PC-9 (cell line): ENCODE results near the gene FAM120C. TPM values are rescaled to one million over a fixed set of nuclear protein-coding genes. Genes with fewer than 3 reads are reported as not detected.

Experiments
- BruUV-seq: library from RNA; stranded (reverse); fragments of 400-500 nt; replicated peaks from 2 replicates; lab custom pipeline; 2021; lab: Mats Ljungman, UMichigan
- CTCF ChIA-PET: fragments of 300-600 bp; sonication (Branson Sonifier 250); formaldehyde crosslinking; loops from one replicate; lab custom pipeline; 2022; ENCODE audit warnings: antibody characterized with exemption; lab: Charles Lee
- POLR2A ChIA-PET: fragments of 300-600 bp; sonication (Branson Sonifier 250); formaldehyde crosslinking; loops from one replicate; lab custom pipeline; 2022; ENCODE audit warnings: antibody characterized with exemption; ENCODE audit not compliant: unreplicated experiment; lab: Charles Lee
- DNase-seq, 2 experiments: peaks; one replicate each; pipeline versions ENCODE4 v3.0.0 to v3.0.0-alpha.2; 2015 to 2022; ENCODE audit warnings: mixed read lengths in 1 of 2
- H2AFZ ChIP-seq: fragments of 200-600 bp; sonication (generic); 2 replicates; pipeline ENCODE4 v1.8.1; 2017; ENCODE audit warnings: antibody characterized with exemption
- H3F3A ChIP-seq: fragments of 200-600 bp; sonication (generic); 2 replicates; pipeline ENCODE4 v1.8.1; 2017; ENCODE audit warnings: antibody characterized with exemption, mild to moderate bottlenecking, low read depth; ENCODE audit not compliant: insufficient read depth
- H3K27ac ChIP-seq: fragments of 200-600 bp; sonication (generic); 2 replicates; pipeline ENCODE4 v1.6.1; 2016; ENCODE audit warnings: mixed run types
- H3K27me3 ChIP-seq: fragments of 200-600 bp; sonication (generic); 2 replicates; pipeline ENCODE4 v1.6.1; 2016; ENCODE audit warnings: low read depth, mixed run types; ENCODE audit not compliant: insufficient read depth
- H3K36me3 ChIP-seq: fragments of 200-600 bp; sonication (generic); 2 replicates; pipeline ENCODE4 v1.6.1; 2016; ENCODE audit warnings: low read depth, mixed run types
- H3K4me1 ChIP-seq: fragments of 200-600 bp; sonication (generic); replicated peaks from 2 replicates; pipeline ENCODE4 v1.6.1; 2016; ENCODE audit warnings: mixed run types; ENCODE audit not compliant: insufficient read depth
- H3K4me2 ChIP-seq: fragments of 200-600 bp; sonication (generic); 2 replicates; pipeline ENCODE4 v1.6.1; 2017; ENCODE audit warnings: mixed run types
- H3K4me3 ChIP-seq: fragments of 200-600 bp; sonication (generic); 2 replicates; pipeline ENCODE4 v1.6.1; 2016; ENCODE audit warnings: mixed run types
- H3K79me2 ChIP-seq: fragments of 200-600 bp; sonication (generic); 2 replicates; pipeline ENCODE4 v1.6.1; 2017; ENCODE audit warnings: low read depth, mixed run types
- H3K9me2 ChIP-seq: fragments of 200-600 bp; sonication (generic); 2 replicates; pipeline ENCODE4 v1.8.1; 2017; ENCODE audit warnings: mild to moderate bottlenecking; ENCODE audit not compliant: insufficient read depth
- H3K9me3 ChIP-seq: fragments of 200-600 bp; sonication (generic); 2 replicates; pipeline ENCODE4 v1.8.1; 2016; ENCODE audit warnings: low read depth; ENCODE audit not compliant: insufficient read depth
- H4K20me1 ChIP-seq: fragments of 200-600 bp; sonication (generic); 2 replicates; pipeline ENCODE4 v1.8.1; 2017; ENCODE audit not compliant: insufficient read depth
- CTCF ChIP-seq: fragments of 200-600 bp; sonication (generic); conservative IDR thresholded peaks from 2 replicates; pipeline ENCODE4 v1.6.1; 2017; ENCODE audit warnings: mixed run types, antibody characterized with exemption, mild to moderate bottlenecking, moderate library complexity
- EZH2 ChIP-seq: fragments of 200-600 bp; sonication (generic); IDR thresholded peaks from 2 replicates; pipeline ENCODE4 v1.8.0; 2017; ENCODE audit warnings: antibody characterized with exemption, low read depth
- intact Hi-C: fragments of 100-400 bp; cut with micrococcal nuclease; formaldehyde crosslinking; loops from one replicate; pipeline ENCODE4 v1.10.0; 2022; ENCODE audit not compliant: unreplicated experiment
- total RNA-seq: library from RNA; stranded (reverse); gene quantifications from 2 replicates; pipeline ENCODE4 v1.2.3, GENCODE V29; 2021

Gene FAM120C
- total RNA-seq, 1 experiment from 2014 or later: 21.6 TPM

GRCh38 chrX:54172455-54172854 lies 10.6 kb downstream of the FAM120C start:
- intact Hi-C loops: loop anchor here (2.0 kb wide), 1 partner anchor 488 kb away; no protein-coding TSS in a partner anchor
- CTCF ChIA-PET: no interaction called here

GRCh38 chrX:54171527-54172250 lies 11.4 kb downstream of the FAM120C start:
- Histone ChIP-seq H3K79me2 (peaks cover 15% of the 10 kb centered on the region), H2AFZ (no peak overlapping the region), H3K27me3 (no peaks in the 10 kb centered on the region), H3K4me2 (no peak overlapping the region), H3K9me3 (no peaks in the 10 kb centered on the region), H3F3A (no peaks in the 10 kb centered on the region), H3K36me3 (peaks cover under 1% of the 10 kb centered on the region; the same call in 1 of the 2 replicates), H3K4me1 (no peaks in the 10 kb centered on the region), H3K27ac (no peak overlapping the region), H4K20me1 (no peaks in the 10 kb centered on the region), H3K4me3 (no peak overlapping the region), H3K9me2 (no peaks in the 10 kb centered on the region)
- no TSS peak for BruUV-seq
- no peak for DNase-seq
- intact Hi-C loops: loop anchor here (2.0 kb wide), 1 partner anchor 487 kb away; no protein-coding TSS in a partner anchor
- ChIA-PET POLR2A (interaction anchor here (0.6 kb wide), 1 partner anchor 10 kb away, joined by 4 read pairs; no protein-coding TSS in a partner anchor), CTCF (no interaction called here)
- no peak for TF ChIP-seq EZH2
- no peak for TF ChIP-seq CTCF

More at GRCh38 chrX:54172455-54172854, 10.6 kb downstream of the FAM120C start:
- no peak for TF ChIP-seq CTCF
- no peak for TF ChIP-seq EZH2
- Histone ChIP-seq H3K79me2 (peaks cover 23% of the 10 kb centered on the region), H3K4me1 (peaks cover 3% of the 10 kb centered on the region), H3K4me3 (no peak overlapping the region), H3F3A (no peaks in the 10 kb centered on the region), H3K9me2 (no peaks in the 10 kb centered on the region), H4K20me1 (no peaks in the 10 kb centered on the region), H3K27me3 (no peaks in the 10 kb centered on the region), H3K27ac (no peak overlapping the region), H3K4me2 (no peak overlapping the region), H2AFZ (no peak overlapping the region), H3K36me3 (peaks cover 7% of the 10 kb centered on the region; the same call in 1 of the 2 replicates), H3K9me3 (no peaks in the 10 kb centered on the region)
- POLR2A ChIA-PET: interaction anchor here (0.6 kb wide), 2 partner anchors 9 to 336 kb away, joined by 4 to 5 read pairs; no protein-coding TSS in a partner anchor
- no peak for DNase-seq
- no TSS peak for BruUV-seq

GRCh38 chrX:54171091-54171490 lies 12.0 kb downstream of the FAM120C start:
- H3K4me3 ChIP-seq: no peak overlapping the region
- H3K4me1 ChIP-seq: no peaks in the 10 kb centered on the region
- peaks cover 10% of the 10 kb centered on the region for H3K79me2 ChIP-seq
- H4K20me1 ChIP-seq: no peaks in the 10 kb centered on the region
- no peak overlapping the region for H3K4me2 ChIP-seq
- POLR2A ChIA-PET: no interaction called here
- no peaks in the 10 kb centered on the region for H3K9me3 ChIP-seq
- H3K36me3 ChIP-seq: no peaks in the 10 kb centered on the region
- H2AFZ ChIP-seq: no peak overlapping the region
- H3K9me2 ChIP-seq: no peaks in the 10 kb centered on the region
- no peaks in the 10 kb centered on the region for H3K27me3 ChIP-seq
- no peaks in the 10 kb centered on the region for H3F3A ChIP-seq
- TF ChIP-seq EZH2 (no peak), CTCF (no peak)
- CTCF ChIA-PET: no interaction called here
- no peak for DNase-seq
- intact Hi-C loops: no loop called here
- no peak overlapping the region for H3K27ac ChIP-seq
- BruUV-seq: no TSS peak
